HepG2 (cell line): ENCODE measurements around the gene DEUP1. TPM values are rescaled to one million over a fixed set of nuclear protein-coding genes. Genes with fewer than 3 reads are reported as not detected.
A peak's percentile ranks its signal among the peaks of the same experiment; 100 is the strongest.

ENCODE experiments used
- ATM ChIP-seq: fragments of 450-650 bp; IDR thresholded peaks from 2 replicates; pipeline ENCODE4 v1.7.1; 2017; ENCODE audit warnings: mild to moderate bottlenecking, borderline replicate concordance
- CBX2 ChIP-seq, 2 experiments: fragments of 200-600 bp in 1 of 2; sonication (generic); formaldehyde crosslinking in 1 of 2; IDR thresholded peaks; 2 replicates each; pipeline versions ENCODE4 v1.7.0 to v1.8.1; 2018 to 2022; ENCODE audit warnings: low read depth in 2 of 2, low read length in 1 of 2, mild to moderate bottlenecking in 1 of 2, missing genetic modification reagents in 1 of 2
- GLMP ChIP-seq: sonication (generic); formaldehyde crosslinking; IDR thresholded peaks from 2 replicates; pipeline ENCODE4 v1.9.0; 2021; ENCODE audit warnings: missing genetic modification reagents, mild to moderate bottlenecking, borderline replicate concordance
- HHEX ChIP-seq: IDR thresholded peaks from 2 replicates; pipeline ENCODE4 v1.6.1; 2016; ENCODE audit warnings: control low read depth
- HINFP ChIP-seq: sonication (generic); formaldehyde crosslinking; IDR thresholded peaks from 2 replicates; pipeline ENCODE4 v1.4.0; 2020; ENCODE audit warnings: low read depth, mild to moderate bottlenecking, missing genetic modification reagents
- NFKB2 ChIP-seq: sonication (generic); formaldehyde crosslinking; IDR thresholded peaks from 2 replicates; pipeline ENCODE4 v1.4.0; 2020; ENCODE audit warnings: missing genetic modification reagents, borderline replicate concordance
- NFYB ChIP-seq: sonication (generic); formaldehyde crosslinking; IDR thresholded peaks from 2 replicates; pipeline ENCODE4 v1.4.0; 2020; ENCODE audit warnings: missing genetic modification reagents
- NR1H2 ChIP-seq: sonication (generic); formaldehyde crosslinking; IDR thresholded peaks from 2 replicates; pipeline ENCODE4 v1.8.1; 2022; ENCODE audit warnings: low read depth, missing genetic modification reagents, borderline replicate concordance
- PRDM4 ChIP-seq: sonication (generic); formaldehyde crosslinking; IDR thresholded peaks from 2 replicates; pipeline ENCODE4 v1.9.0; 2021; ENCODE audit warnings: missing genetic modification reagents, borderline replicate concordance
- RARG ChIP-seq: sonication (generic); formaldehyde crosslinking; IDR thresholded peaks from 2 replicates; pipeline ENCODE4 v1.4.0; 2020; ENCODE audit warnings: low read depth, mild to moderate bottlenecking, missing genetic modification reagents
- RORA ChIP-seq: sonication (generic); formaldehyde crosslinking; IDR thresholded peaks from 2 replicates; pipeline ENCODE4 v1.5.0; 2020; ENCODE audit warnings: mild to moderate bottlenecking, missing genetic modification reagents, moderate library complexity
- SPEN ChIP-seq: sonication (generic); formaldehyde crosslinking; IDR thresholded peaks from 2 replicates; pipeline ENCODE4 v1.5.1; 2020; ENCODE audit warnings: low read depth, mild to moderate bottlenecking, missing genetic modification reagents
- STAT5B ChIP-seq: sonication (generic); formaldehyde crosslinking; IDR thresholded peaks from 2 replicates; pipeline ENCODE4 v1.4.0; 2020; ENCODE audit warnings: missing genetic modification reagents
- ZBTB25 ChIP-seq: IDR thresholded peaks from 2 replicates; pipeline ENCODE4 v1.6.1; 2018; ENCODE audit warnings: missing genetic modification reagents
- ZFX ChIP-seq: sonication (generic); formaldehyde crosslinking; IDR thresholded peaks from 2 replicates; pipeline ENCODE4 v1.4.0; 2020; ENCODE audit warnings: mild to moderate bottlenecking, low read depth, missing genetic modification reagents, moderate library complexity
- ZNF18 ChIP-seq: sonication (generic); formaldehyde crosslinking; IDR thresholded peaks from 2 replicates; pipeline ENCODE4 v1.8.0; 2022; ENCODE audit warnings: mild to moderate bottlenecking, missing genetic modification reagents; ENCODE audit not compliant: insufficient replicate concordance
- ZNF253 ChIP-seq: sonication (generic); formaldehyde crosslinking; IDR thresholded peaks from 2 replicates; pipeline ENCODE4 v1.8.0; 2022; ENCODE audit warnings: mild to moderate bottlenecking, missing genetic modification reagents, borderline replicate concordance
- ZNF557 ChIP-seq: sonication (generic); formaldehyde crosslinking; IDR thresholded peaks from 2 replicates; pipeline ENCODE4 v1.4.0; 2020; ENCODE audit warnings: missing genetic modification reagents
- ZNF570 ChIP-seq: sonication (generic); formaldehyde crosslinking; IDR thresholded peaks from 2 replicates; pipeline ENCODE4 v1.4.0; 2020; ENCODE audit warnings: mild to moderate bottlenecking, missing genetic modification reagents, borderline replicate concordance
- ZNF572 ChIP-seq: sonication (generic); formaldehyde crosslinking; IDR thresholded peaks from 2 replicates; pipeline ENCODE4 v1.5.1; 2020; ENCODE audit warnings: mild to moderate bottlenecking, missing genetic modification reagents
- ZNF878 ChIP-seq: sonication (generic); formaldehyde crosslinking; IDR thresholded peaks from 2 replicates; pipeline ENCODE4 v1.8.1; 2023; ENCODE audit warnings: mild to moderate bottlenecking, missing genetic modification reagents, moderate library complexity
- ZSCAN31 ChIP-seq: sonication (generic); formaldehyde crosslinking; IDR thresholded peaks from 2 replicates; pipeline ENCODE4 v1.5.0; 2020; ENCODE audit warnings: low read depth, mild to moderate bottlenecking, missing genetic modification reagents
- polyA plus RNA-seq, 8 experiments: library from polyadenylated mRNA; depleted of rRNA in 3 of 8; stranded (reverse) in 7 of 8; unstranded in 1 of 8; fragments of >200 nt; fragmentation: Illumina TruSeq in 4 of 8; extraction: Trizol in 4 of 8; gene quantifications; 2 replicates each; pipeline versions ENCODE4 v1.2.1 to v1.2.3, GENCODE V29; 2011 to 2016; ENCODE audit warnings: low read depth in 4 of 8, missing spikeins in 1 of 8, mixed read lengths in 1 of 8; ENCODE audit not compliant: insufficient read depth in 1 of 8
- total RNA-seq, 5 experiments: library from RNA; depleted of rRNA; stranded (reverse); fragments of >200 nt; fragmentation: Illumina TruSeq; extraction: Trizol; gene quantifications; 2 replicates each; pipeline ENCODE4 v1.2.3, GENCODE V29; 2016; ENCODE audit warnings: low read depth in 1 of 5

DEUP1 gene
- total and polyA plus RNA-seq, 2 of the 13 experiments (the other 11 are each of a cell fraction or from before 2014, with no cell fraction given): not detected

GRCh38 chr11:93487032-93487483, 156.5 kb downstream of the DEUP1 start (continued):
- no peak for TF ChIP-seq ZNF18 (CRISPR knock-in tag)
- peak; percentile 90 for TF ChIP-seq ZSCAN31 (CRISPR knock-in tag)
- no peak for TF ChIP-seq ZNF570 (CRISPR knock-in tag)
- peak; percentile 66; the same call in 1 of the 2 replicates for TF ChIP-seq HINFP (CRISPR knock-in tag)
- TF ChIP-seq NFKB2: peak; percentile 69; the same call in 1 of the 2 replicates
- no peak for TF ChIP-seq PRDM4 (CRISPR knock-in tag)
- no peak for TF ChIP-seq STAT5B (CRISPR knock-in tag)
- peak; percentile 72 for TF ChIP-seq SPEN (CRISPR knock-in tag)
- no peak for TF ChIP-seq GLMP (CRISPR knock-in tag)
- TF ChIP-seq RORA: no peak
- TF ChIP-seq ZNF557 (CRISPR knock-in tag): no peak
- 0 out of 2 replicates have a peak, but pooled peaks have one; percentile 69 for TF ChIP-seq ZBTB25 (CRISPR knock-in tag)
- no peak for TF ChIP-seq ATM
- peak; percentile 55; the same call in 1 of the 2 replicates for TF ChIP-seq NFYB
- no peak for TF ChIP-seq RARG
- no peak for TF ChIP-seq ZNF253
- no peak for TF ChIP-seq CBX2 (IDR thresholded peaks at IDR 0.05; ENCODE audit: low read depth, low read length)
- no peak for TF ChIP-seq CBX2 (CRISPR knock-in tag; IDR thresholded peaks at IDR 0.05; ENCODE audit: low read depth)
- no peak for TF ChIP-seq ZNF878 (CRISPR knock-in tag)
- TF ChIP-seq ZFX (CRISPR knock-in tag): peak; percentile 71
- no peak for TF ChIP-seq ZNF572 (CRISPR knock-in tag)
- peak; percentile 82 for TF ChIP-seq HHEX (CRISPR knock-in tag)
- TF ChIP-seq NR1H2 (CRISPR knock-in tag): no peak
